ENCODE measurements around the gene BSN. TPM values are rescaled to one million over a fixed set of nuclear protein-coding genes. Genes with fewer than 3 reads are reported as not detected.

BSN gene
- total RNA-seq, 1 donor from 2014 or later = 0.46 TPM

- no peak for TF ChIP-seq CTCF (conservative IDR thresholded peaks at IDR 0.05; ENCODE audit: low read depth, low read length)
- no peak overlapping the region for H3K4me3 ChIP-seq (ENCODE audit: low read depth, low read length)
- DNase-seq (ENCODE audit: low read depth) = no peak
Observed at GRCh38 chr3:49616491-49616941, 62.2 kb downstream of the BSN start.

GRCh38 chr3:49617390-49618013 is 63.2 kb downstream of the BSN start:
- no peak for DNase-seq (ENCODE audit: low read depth)
- H3K4me3 ChIP-seq (ENCODE audit: low read depth, low read length) = no peak overlapping the region
- no peak for TF ChIP-seq CTCF (conservative IDR thresholded peaks at IDR 0.05; ENCODE audit: low read depth, low read length)

- TF ChIP-seq CTCF (conservative IDR thresholded peaks at IDR 0.05; ENCODE audit: low read depth, low read length) = no peak
- no peak overlapping the region for H3K4me3 ChIP-seq (ENCODE audit: low read depth, low read length)
- no peak for DNase-seq (ENCODE audit: low read depth)
Observed at GRCh38 chr3:49618412-49618811, 64.1 kb downstream of the BSN start.

- TF ChIP-seq CTCF (conservative IDR thresholded peaks at IDR 0.05; ENCODE audit: low read depth, low read length) = no peak
- no peak overlapping the region for H3K4me3 ChIP-seq (ENCODE audit: low read depth, low read length)
- no peak for DNase-seq (ENCODE audit: low read depth)
Observed at GRCh38 chr3:49619649-49620048, 65.4 kb downstream of the BSN start.

GRCh38 chr3:49620728-49621127 is 66.5 kb downstream of the BSN start:
- no peak for DNase-seq (ENCODE audit: low read depth)
- no peak for TF ChIP-seq CTCF (conservative IDR thresholded peaks at IDR 0.05; ENCODE audit: low read depth, low read length)
- no peak overlapping the region for H3K4me3 ChIP-seq (ENCODE audit: low read depth, low read length)

GRCh38 chr3:49623071-49623470 is 68.8 kb downstream of the BSN start:
- no peak for TF ChIP-seq CTCF (conservative IDR thresholded peaks at IDR 0.05; ENCODE audit: low read depth, low read length)
- no peak for DNase-seq (ENCODE audit: low read depth)
- H3K4me3 ChIP-seq (ENCODE audit: low read depth, low read length) = no peak overlapping the region

GRCh38 chr3:49625071-49625470 is 70.8 kb downstream of the BSN start:
- H3K4me3 ChIP-seq (ENCODE audit: low read depth, low read length) = no peak overlapping the region
- no peak for DNase-seq (ENCODE audit: low read depth)
- TF ChIP-seq CTCF (conservative IDR thresholded peaks at IDR 0.05; ENCODE audit: low read depth, low read length) = no peak

All from epithelial cell of proximal tubule (primary cell).